RWPE1 (cell line): ENCODE data around the gene GPHN.

Source experiments
- CTCF ChIA-PET: fragments of 350-600 bp; sonication (Branson Sonifier 250); formaldehyde crosslinking; extraction: SDS; loops from one replicate; lab custom pipeline; 2021; lab: Yijun Ruan, JAX
- POLR2A ChIA-PET: fragments of 400-600 bp; formaldehyde crosslinking; extraction: SDS; loops from one replicate; lab custom pipeline; 2020; ENCODE audit warnings: antibody characterized with exemption; ENCODE audit not compliant: low non-redundant PET; lab: Yijun Ruan, JAX
- DNase-seq: peaks from one replicate; pipeline ENCODE4 v3.0.0; 2012; ENCODE audit warnings: low spot score
- H3K27ac ChIP-seq: fragments of 450-650 bp; 2 replicates; pipeline ENCODE4 v1.5.1; 2017
- TF ChIP-seq, protein P1 (sequence below): fragments of 450-650 bp; conservative IDR thresholded peaks from 2 replicates; pipeline ENCODE4 v1.5.1; 2017; ENCODE audit warnings: low read depth, mild to moderate bottlenecking

The GPHN gene

DNA sequence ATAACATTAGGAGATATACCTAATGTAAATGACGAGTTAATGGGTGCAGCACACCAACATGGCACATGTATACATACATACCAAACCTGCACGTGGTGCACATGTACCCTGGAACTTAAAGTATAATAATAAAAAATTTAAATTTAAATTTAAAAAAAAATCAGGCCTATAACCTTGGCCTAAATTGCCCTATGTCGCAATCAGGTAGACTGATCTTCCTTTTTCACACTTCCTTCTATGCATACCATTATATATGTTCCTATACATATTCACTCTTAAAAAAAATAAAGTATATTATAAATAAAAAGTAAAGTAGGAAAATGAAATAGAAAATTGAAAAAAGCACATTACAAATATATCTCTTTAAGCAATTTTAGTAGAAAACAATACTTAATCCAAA, 563.6 kb downstream of the GPHN start:
- ChIA-PET POLR2A (no interaction called here), CTCF (no interaction called here)
- no peak for DNase-seq
- TF ChIP-seq, protein P1, sequence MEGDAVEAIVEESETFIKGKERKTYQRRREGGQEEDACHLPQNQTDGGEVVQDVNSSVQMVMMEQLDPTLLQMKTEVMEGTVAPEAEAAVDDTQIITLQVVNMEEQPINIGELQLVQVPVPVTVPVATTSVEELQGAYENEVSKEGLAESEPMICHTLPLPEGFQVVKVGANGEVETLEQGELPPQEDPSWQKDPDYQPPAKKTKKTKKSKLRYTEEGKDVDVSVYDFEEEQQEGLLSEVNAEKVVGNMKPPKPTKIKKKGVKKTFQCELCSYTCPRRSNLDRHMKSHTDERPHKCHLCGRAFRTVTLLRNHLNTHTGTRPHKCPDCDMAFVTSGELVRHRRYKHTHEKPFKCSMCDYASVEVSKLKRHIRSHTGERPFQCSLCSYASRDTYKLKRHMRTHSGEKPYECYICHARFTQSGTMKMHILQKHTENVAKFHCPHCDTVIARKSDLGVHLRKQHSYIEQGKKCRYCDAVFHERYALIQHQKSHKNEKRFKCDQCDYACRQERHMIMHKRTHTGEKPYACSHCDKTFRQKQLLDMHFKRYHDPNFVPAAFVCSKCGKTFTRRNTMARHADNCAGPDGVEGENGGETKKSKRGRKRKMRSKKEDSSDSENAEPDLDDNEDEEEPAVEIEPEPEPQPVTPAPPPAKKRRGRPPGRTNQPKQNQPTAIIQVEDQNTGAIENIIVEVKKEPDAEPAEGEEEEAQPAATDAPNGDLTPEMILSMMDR: no peak
- no peak overlapping the region for H3K27ac ChIP-seq

DNA sequence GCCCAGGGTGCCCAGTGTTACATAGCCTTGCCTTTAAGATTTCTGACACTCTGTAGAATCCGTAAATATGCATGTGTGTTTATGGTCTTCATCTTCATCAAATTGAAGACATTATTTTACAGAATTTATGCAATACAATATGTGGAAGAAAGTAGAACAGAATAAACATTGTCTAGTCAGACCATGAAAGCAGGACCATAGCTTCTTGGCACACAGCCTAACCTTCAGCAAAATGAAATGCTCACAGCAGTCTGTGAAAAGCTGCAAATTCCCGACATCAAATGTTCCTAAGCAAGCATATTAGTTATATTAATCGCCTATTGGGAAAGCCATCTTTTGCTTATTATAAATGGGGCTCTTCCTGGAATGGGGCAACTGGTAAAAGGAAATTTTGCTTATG, 570.0 kb downstream of the GPHN start:
- TF ChIP-seq, protein P1: no peak
- ChIA-PET CTCF (interaction anchor here (0.6 kb wide), 1 partner anchor 446 kb away, joined by 3 read pairs; no protein-coding TSS in a partner anchor), POLR2A (no interaction called here)
- H3K27ac ChIP-seq: no peak overlapping the region
- DNase-seq: no peak

DNA sequence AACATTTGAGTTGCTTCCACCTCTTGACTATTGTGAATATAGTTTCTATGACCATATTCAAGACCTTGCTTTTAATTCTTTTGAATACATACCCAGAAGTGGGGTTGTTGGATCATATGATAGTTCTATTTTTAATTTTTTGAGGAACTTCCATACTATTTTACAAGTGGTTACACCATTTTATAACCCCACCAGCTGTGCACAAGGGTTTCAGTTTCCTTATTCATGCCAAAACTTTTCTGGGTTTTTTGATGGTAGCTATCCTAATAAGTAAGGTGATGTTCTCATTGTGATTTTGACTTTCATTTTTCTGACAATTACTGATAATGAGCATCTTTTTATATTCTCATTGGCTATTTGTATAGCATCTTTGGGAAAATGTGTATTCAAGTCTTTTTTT, 571.9 kb downstream of the GPHN start:
- H3K27ac ChIP-seq: no peak overlapping the region
- ChIA-PET POLR2A (no interaction called here), CTCF (no interaction called here)
- no peak for DNase-seq
- TF ChIP-seq, protein P1: no peak

DNA sequence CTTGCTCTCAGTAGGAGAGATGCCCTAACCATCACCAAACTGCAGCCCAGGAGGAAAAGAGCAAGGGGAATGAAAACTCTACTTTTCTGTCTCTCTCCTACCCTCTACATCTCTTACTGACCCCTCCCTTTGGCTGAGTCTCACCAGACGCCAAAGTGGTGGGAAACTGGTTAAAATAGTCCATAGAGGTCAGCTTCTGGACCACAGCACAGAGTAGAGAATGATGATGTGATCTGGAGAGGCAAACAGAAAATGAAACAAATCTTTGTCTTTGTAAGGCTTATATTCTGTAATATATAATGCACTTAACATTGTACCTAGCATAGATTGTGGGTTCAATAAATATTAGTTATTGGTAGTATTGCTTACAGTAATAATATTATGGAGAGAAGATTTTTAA, 600.3 kb downstream of the GPHN start:
- TF ChIP-seq, protein P1: no peak
- H3K27ac ChIP-seq: no peak overlapping the region
- ChIA-PET CTCF (no interaction called here), POLR2A (no interaction called here)
- no peak for DNase-seq

DNA sequence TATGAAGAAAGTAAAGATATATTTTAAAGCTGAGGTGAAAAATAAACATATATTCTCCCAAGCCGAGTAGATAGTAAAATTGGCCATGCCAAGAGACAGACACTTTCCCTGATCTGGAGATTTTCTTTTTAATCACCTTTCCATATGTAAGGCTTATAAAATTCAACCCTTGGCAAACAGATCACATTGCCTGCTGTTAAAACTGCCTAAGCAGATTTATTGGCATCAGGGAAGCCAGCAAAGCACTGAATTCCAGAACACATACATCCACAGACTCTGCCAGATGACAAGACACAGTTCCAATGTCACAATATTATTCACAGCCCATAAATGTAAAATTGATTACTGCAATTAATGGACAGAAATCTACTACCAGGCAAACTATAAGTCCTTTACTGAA, 603.1 kb downstream of the GPHN start:
- CTCF ChIA-PET: interaction anchor here (0.6 kb wide), 1 partner anchor 85 kb away, joined by 3 read pairs; no protein-coding TSS in a partner anchor
- H3K27ac ChIP-seq: no peak overlapping the region
- DNase-seq: no peak
- TF ChIP-seq, protein P1: no peak
- POLR2A ChIA-PET: no interaction called here

DNA sequence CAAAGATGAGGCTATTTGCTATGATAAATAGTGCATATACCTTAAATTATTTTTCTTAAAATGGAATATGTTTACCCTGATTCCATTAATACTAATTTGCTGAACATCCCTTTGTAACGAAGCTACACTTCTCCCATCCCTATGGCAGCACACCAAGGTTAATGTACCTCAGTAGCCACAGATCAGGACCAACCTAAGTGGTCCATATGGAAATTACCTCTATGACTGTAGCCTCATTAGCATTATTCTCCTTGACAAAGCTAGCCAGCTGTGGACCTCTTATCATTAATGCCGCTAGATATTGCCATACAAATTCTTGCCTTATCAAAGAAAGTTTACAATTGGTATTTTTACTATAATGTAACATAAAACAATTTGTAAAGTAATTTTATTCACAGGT, 604.4 kb downstream of the GPHN start:
- CTCF ChIA-PET: no interaction called here

More for the DNA sequence above, 604.4 kb downstream of the GPHN start:
- DNase-seq: no peak
- no peak overlapping the region for H3K27ac ChIP-seq
- POLR2A ChIA-PET: no interaction called here
- TF ChIP-seq, protein P1: no peak
